ENCODE results near the gene RTF1.

RTF1 gene

DNA sequence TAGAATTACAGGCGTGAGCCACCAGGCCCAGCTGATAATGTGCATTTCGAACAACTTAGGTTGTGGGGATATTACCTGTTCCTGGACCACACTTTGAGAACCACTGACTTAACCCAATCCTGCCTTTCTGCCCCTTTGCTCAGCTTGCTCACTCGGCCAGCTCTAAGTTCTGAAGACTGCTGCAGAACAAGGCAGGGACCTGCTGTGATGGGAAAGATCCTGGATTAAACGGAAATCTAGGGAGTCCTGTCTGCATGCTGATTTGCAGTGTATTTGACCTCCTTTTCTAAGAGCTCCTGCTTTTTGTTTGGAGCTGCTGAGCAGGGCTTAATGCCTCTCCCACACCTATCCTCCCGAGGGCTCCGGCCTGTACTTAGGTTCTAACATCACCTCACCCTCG, 93.8 kb downstream of the RTF1 start:
- no peak for FAIRE-seq

DNA sequence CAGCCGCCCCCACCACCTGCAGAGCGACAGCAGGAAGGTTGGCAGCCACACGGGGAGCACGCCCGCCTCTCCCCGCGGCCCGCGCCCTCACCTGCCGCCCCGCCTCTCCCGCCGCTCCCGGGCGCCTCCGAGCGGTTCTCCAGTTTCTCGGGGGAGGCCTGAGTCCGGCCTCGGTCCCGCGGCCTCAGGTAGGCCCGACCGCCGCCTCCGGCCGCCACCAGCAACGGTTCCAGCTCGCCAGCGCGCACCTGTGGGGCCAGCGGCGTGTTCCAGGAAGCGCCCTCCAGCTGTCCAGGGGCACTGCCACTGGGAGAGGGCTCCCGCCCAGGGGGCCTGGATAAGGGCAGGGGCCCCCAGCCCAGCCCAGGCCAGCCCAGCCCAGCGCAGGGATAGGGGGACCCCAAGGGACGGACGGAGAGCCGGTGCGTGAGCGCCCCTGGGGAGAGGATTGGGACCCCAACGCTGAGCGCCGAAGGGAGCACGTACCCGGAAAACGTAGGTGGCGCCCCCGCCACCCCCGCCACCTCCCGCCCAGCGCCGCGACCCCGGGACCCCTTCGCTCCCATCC, 94.5 kb downstream of the RTF1 start:
- no peak for FAIRE-seq

DNA sequence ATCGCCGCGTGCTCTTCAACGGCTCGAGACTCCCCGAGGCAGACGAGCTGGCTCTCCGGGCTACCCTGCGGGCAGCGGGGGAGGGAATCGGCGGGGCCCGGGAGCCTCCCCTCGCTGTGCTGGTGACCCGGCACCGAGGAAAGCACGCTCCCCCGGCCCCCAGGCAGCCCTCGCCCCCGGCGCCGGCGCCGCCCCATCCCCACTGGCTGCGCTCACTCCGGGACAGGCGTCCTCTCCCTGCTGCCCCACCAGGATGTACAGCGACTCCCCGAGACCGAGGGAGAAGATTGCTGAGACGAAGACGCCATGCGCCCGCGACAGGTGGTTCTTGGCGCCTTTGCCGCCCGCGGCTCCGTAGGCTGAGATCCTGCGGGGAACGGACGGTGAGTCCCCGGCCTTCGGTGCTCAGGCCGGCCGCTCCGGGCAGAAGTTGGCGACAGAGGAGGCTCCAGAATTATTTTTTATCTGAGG, 95.0 kb downstream of the RTF1 start:
- FAIRE-seq, result no peak

DNA sequence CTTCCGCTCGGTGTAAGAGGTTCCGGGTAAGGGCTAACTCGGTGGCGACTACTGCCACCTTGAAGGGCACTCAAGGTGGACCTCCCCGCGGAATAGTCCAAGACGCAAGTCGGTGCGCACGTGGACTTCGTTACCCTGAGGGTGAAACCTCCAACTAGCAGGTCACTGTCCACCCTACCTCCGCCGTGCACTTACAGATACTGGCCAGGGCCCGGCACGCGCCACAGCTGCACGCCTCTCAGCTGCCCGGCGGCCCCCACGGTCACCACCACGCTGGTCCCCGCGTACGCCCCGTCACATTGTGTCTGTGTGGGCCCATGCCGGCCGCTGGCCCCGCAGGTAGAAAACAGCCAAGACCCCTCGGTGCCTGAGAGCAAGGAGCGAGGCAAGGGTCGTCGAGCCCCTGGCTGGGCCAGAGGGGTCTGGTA, 95.6 kb downstream of the RTF1 start:
- FAIRE-seq, result no peak

DNA sequence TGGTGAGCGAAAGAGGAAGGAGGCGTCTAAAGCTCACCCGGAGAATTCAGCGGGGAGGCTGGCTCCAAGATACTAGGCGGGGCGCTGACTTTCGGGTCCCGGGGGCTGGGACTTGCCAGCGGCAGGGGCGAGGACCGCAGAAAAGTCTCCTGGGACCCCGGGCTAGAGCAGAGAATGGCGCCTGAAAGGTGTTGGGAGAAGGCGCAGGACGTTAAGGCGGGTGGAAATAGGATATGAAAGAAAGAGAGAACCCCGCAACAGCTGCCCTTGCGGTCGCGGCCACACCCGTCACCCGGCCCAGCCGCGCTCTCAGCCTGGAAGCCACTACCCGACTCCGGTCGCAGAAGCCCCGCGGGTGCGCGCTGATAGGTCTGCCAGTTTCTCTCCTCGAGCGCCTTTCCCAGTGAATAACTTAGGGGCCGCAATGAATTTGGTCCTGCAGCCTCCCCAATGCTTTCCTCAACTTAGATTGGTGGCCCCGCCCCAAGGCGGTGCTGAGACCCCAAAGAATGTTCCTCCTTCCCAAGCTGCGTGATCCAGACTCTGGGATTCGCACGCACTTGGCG, 96.1 kb downstream of the RTF1 start:
- no peak for FAIRE-seq

GRCh38 chr15:41513506-41514227, 96.8 kb downstream of the RTF1 start, which contains the start of gene LTK:
Gene LTK (minus strand): TSS chr15:41513827. CDS start chr15:41513709, 118 bp downstream.
- FAIRE-seq, result no peak

DNA sequence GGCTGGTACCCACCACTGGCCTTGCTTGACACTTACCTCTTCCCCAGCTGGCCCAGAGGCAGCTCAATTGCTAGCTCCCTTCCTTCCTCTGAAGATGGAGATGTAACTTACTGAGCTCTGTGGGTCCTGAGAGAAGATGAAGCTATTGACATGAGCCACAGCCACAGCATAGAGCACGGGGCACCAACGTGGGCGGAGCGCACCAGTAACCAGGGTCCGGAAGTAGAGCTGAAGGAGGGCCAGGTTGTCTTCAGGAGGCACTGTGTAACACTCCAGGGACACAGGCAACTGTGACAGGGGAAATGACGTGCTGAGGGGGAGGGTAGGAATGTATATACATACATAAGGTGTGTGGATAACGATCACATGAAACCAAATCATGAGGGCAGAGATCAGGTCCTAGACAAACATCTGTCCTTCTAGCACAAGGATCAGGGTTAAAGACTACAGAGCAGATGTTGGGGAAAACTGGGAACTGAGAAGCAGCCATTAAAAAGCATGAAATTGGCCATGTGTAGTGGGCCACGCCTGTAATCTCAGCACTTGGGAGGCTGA, 101.1 kb downstream of the RTF1 start:
- no peak for FAIRE-seq

DNA sequence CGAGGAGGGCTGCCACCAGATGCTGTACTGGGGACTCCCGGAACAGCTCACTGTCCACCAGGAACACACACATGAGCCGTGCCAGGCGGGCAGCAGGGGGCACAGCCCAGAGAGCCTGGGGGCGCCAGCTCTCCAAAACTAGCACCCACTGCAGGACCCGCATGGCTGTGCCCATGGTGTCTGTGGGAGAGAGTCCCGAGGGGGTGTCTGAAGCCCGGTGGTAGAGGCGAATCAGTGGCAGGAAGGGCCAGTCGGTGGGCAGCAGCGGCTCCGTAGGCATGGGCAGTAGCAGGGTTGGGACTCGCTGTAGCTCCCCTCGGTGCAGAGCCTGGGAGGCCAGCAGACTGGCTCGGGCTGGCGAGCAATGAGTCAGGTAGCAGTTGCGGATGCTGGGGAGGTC, 103.7 kb downstream of the RTF1 start:
- FAIRE-seq, result no peak

DNA sequence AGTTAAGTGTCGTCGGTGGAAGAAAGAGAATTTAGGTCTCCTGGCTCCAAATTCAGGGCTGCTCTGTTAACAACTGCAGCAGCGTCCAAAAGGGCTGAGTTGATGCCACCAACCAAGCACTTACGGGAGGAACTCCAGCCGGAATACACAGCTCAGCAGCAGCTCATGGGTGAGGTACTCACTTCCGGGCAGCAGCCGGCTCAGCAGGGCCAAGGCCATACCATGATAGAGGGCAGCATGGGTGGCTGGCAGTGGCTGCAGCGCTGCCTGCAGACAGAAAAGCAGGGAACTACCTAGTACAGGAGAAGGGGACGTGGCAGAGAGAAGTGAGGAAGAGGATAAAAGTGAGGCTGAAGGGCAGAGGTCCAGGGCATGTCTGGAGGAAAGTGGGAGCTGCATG, 104.7 kb downstream of the RTF1 start:
- FAIRE-seq, result no peak

GRCh38 chr15:41523097-41523496, 106.2 kb downstream of the RTF1 start:
- no peak for FAIRE-seq

- FAIRE-seq, result no peak
Measured at GRCh38 chr15:41530363-41530956, 113.6 kb downstream of the RTF1 start.

Data from TTC549 (cell line).